ENCODE measurements around the gene PRELP.

The PRELP gene

DNA sequence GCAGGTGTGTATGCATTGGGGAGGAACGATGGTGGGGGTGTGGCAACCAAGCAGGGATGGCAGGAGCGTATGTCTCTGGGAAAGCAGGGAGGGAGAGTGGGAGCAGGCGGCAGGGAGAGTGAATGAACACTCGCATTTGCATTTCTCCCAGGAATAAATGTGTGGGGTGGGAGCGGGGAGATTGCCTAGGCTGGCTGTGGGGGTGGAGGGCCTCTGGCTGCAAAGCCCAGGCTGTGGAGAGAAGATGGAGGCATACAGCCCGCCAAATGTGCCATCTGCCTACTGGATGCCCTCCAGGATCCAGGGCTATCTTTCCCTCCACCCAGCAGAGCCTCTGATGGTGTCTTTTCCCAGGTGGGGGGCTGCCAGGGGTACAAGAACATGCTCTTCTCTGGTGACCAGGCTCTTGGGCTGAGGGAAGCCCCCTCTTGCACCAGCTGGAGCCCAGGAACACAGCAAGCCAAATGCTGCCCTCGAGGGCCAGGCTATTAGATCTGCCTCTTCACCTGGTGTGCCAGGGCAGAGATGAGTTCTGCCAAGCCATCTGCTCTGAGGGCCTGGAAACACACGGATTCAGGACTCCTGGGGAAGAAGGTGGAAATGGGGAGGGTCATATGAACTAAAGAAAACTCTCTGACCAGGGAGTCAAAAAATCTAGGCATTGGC, 16.6 kb downstream of the PRELP start:
- DNase-seq (ENCODE audit: low read depth), result no peak
- H3K4me3 ChIP-seq (ENCODE audit: low read depth, low read length), result no peak overlapping the region
- TF ChIP-seq, protein P1, sequence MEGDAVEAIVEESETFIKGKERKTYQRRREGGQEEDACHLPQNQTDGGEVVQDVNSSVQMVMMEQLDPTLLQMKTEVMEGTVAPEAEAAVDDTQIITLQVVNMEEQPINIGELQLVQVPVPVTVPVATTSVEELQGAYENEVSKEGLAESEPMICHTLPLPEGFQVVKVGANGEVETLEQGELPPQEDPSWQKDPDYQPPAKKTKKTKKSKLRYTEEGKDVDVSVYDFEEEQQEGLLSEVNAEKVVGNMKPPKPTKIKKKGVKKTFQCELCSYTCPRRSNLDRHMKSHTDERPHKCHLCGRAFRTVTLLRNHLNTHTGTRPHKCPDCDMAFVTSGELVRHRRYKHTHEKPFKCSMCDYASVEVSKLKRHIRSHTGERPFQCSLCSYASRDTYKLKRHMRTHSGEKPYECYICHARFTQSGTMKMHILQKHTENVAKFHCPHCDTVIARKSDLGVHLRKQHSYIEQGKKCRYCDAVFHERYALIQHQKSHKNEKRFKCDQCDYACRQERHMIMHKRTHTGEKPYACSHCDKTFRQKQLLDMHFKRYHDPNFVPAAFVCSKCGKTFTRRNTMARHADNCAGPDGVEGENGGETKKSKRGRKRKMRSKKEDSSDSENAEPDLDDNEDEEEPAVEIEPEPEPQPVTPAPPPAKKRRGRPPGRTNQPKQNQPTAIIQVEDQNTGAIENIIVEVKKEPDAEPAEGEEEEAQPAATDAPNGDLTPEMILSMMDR (IDR thresholded peaks at IDR 0.05; ENCODE audit: low read depth, low read length), result no peak
- TF ChIP-seq, protein P2, sequence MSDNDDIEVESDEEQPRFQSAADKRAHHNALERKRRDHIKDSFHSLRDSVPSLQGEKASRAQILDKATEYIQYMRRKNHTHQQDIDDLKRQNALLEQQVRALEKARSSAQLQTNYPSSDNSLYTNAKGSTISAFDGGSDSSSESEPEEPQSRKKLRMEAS (IDR thresholded peaks at IDR 0.05; ENCODE audit: low read depth, low read length), result no peak
- TF ChIP-seq MYC (IDR thresholded peaks at IDR 0.05; ENCODE audit: low read depth, low read length), result no peak
- no peak for TF ChIP-seq POLR2A (IDR thresholded peaks at IDR 0.05; ENCODE audit: extremely low read depth, insufficient read length)

DNA sequence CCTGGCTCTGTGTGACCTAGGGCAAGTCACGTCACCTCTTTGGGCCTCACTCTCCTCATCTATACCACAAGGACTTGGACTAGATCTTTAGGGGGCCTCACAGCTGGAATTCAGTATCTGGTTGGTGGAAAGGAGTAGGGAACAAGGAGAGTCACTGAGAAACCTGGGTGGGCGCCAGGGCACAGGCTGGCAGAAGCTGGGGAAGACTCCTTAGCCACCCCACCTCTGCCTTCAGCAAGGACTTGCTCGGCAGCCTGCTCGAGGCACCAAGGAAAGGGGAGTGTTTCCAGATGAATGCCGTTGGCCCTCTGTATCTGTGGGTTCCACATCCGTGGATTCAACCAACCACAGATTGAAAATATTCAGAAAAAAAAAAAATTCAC, 17.1 kb downstream of the PRELP start:
- DNase-seq (ENCODE audit: low read depth), result no peak
- TF ChIP-seq POLR2A (IDR thresholded peaks at IDR 0.05; ENCODE audit: extremely low read depth, insufficient read length), result no peak
- TF ChIP-seq MYC (IDR thresholded peaks at IDR 0.05; ENCODE audit: low read depth, low read length), result no peak
- TF ChIP-seq, protein P2 (IDR thresholded peaks at IDR 0.05; ENCODE audit: low read depth, low read length), result no peak
- TF ChIP-seq, protein P1 (IDR thresholded peaks at IDR 0.05; ENCODE audit: low read depth, low read length), result no peak

DNA sequence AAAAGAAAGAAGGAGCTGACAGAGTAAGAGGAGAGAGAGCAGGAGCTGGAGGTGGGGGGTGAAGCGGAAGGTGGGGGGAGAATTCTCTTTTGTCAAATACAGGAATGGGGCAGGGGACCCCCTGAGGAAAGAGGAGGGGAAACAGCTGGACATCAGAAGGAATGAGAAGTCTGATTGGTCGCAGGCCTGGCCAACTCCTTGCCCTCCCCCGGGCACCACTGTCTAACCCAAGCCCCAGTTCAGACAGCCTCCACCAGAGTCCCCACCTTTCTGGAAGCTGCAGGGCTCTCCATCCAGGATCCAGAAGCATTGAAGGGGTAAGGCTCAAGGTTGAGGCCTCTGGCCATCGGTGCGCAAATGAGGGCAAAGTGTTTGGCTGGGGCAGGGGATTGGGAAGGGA, 18.3 kb downstream of the PRELP start, which contains the start of gene OPTC:
OPTC (plus strand) TSS at position 253 of the 400 bp plus-strand sequence. CDS start 1,853 bp downstream, outside the sequence.
- no peak for DNase-seq (ENCODE audit: low read depth)
- no peak within 1 kb of the TSS for H3K4me3 ChIP-seq (ENCODE audit: low read depth, low read length)
- no peak for TF ChIP-seq MYC (IDR thresholded peaks at IDR 0.05; ENCODE audit: low read depth, low read length)

More for the DNA sequence above, 17.1 kb downstream of the PRELP start:
- no peak overlapping the region for H3K4me3 ChIP-seq (ENCODE audit: low read depth, low read length)

DNA sequence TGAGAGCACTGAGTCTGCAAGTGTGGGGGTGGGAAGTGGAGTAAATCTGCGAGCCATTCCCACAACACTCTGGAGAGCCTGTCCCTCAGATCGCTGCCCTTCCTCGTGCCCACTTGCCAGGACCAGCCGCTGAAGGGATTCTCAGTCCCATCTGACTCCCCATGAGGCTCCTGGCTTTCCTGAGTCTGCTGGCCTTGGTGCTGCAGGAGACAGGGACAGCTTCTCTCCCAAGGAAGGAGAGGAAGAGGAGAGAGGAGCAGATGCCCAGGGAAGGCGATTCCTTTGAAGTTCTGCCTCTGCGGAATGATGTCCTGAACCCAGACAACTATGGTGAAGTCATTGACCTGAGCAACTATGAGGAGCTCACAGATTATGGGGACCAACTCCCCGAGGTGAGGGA, 20.2 kb downstream of the PRELP start:
- no peak overlapping the region for H3K4me3 ChIP-seq (ENCODE audit: low read depth, low read length)
- no peak for DNase-seq (ENCODE audit: low read depth)
- TF ChIP-seq, protein P2 (IDR thresholded peaks at IDR 0.05; ENCODE audit: low read depth, low read length), result no peak
- no peak for TF ChIP-seq MYC (IDR thresholded peaks at IDR 0.05; ENCODE audit: low read depth, low read length)

DNA sequence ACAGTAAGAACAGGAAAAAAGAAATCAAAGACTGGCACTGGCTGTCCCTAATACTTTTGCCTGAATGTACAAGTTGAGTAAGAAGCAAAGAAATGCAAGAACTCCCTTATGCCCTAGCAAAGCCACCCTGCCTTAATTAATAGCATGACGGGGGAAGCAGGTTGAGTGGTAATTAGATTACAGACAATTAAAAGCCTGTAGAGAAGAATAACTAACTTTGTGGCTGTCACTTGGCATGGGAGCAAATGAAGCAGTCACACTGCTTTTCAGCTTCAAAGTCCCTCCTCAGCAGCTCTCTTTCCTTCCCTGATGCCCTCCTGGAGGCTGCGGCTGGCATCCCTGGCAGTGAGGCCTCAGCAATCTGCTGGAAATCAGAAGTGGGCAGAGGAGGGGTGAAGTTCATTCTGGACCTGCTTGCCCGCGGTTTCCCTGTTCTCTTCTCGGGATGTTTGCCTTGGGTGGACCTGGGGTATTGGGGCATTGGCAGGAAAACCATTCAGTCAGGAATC, 21.7 kb downstream of the PRELP start:
- no peak overlapping the region for H3K4me3 ChIP-seq (ENCODE audit: low read depth, low read length)
- DNase-seq (ENCODE audit: low read depth), result no peak
- TF ChIP-seq MYC (IDR thresholded peaks at IDR 0.05; ENCODE audit: low read depth, low read length) (no peak), POLR2A (IDR thresholded peaks at IDR 0.05; ENCODE audit: extremely low read depth, insufficient read length) (no peak)
- TF ChIP-seq, protein P1 (IDR thresholded peaks at IDR 0.05; ENCODE audit: low read depth, low read length), result no peak
- TF ChIP-seq, protein P2 (IDR thresholded peaks at IDR 0.05; ENCODE audit: low read depth, low read length), result no peak

DNA sequence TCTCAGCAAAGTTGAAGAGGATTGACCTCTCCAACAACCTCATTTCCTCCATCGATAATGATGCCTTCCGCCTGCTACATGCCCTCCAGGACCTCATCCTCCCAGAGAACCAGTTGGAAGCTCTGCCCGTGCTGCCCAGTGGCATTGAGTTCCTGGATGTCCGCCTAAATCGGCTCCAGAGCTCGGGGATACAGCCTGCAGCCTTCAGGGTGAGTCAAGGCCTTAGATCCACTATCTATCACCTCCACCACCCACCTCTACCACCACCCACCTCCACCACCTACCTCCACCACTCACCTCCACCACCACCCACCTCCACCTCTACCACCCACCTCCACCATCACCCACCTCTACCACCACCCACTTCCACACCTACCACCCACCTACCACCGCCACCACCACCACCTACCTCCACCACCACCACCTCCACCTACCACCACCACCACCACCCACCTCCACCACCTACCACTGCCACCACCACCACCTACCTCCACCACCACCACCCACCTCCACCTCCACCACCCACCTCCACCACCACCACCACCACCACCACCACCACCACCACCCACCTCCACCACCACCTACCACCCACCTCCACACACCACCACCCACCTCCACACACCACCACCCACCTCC, 24.2 kb downstream of the PRELP start:
- TF ChIP-seq, protein P2 (IDR thresholded peaks at IDR 0.05; ENCODE audit: low read depth, low read length), result no peak
- TF ChIP-seq MYC (IDR thresholded peaks at IDR 0.05; ENCODE audit: low read depth, low read length) (no peak), POLR2A (IDR thresholded peaks at IDR 0.05; ENCODE audit: extremely low read depth, insufficient read length) (no peak)
- no peak overlapping the region for H3K4me3 ChIP-seq (ENCODE audit: low read depth, low read length)
- DNase-seq (ENCODE audit: low read depth), result no peak

DNA sequence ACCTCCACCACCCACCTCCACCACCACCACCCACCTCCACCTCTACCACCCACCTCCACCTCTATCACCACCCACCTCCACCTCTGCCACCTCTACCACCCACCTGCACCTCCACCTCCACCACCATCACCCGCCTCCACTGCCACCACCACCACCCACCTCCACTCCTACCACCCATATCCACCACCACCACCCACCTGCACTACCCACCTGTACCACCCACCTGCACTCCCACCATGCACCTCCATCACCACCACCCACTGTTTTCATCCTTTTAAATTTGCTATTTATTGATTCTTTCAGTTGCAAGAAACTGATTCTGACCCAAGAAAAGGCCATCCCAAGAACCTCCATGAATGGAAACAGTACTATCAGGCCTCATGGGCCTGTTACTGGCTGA, 24.7 kb downstream of the PRELP start:
- H3K4me3 ChIP-seq (ENCODE audit: low read depth, low read length), result no peak overlapping the region
- TF ChIP-seq MYC (IDR thresholded peaks at IDR 0.05; ENCODE audit: low read depth, low read length) (no peak), POLR2A (IDR thresholded peaks at IDR 0.05; ENCODE audit: extremely low read depth, insufficient read length) (no peak)
- TF ChIP-seq, protein P2 (IDR thresholded peaks at IDR 0.05; ENCODE audit: low read depth, low read length), result no peak
- TF ChIP-seq, protein P1 (IDR thresholded peaks at IDR 0.05; ENCODE audit: low read depth, low read length), result no peak
- DNase-seq (ENCODE audit: low read depth), result no peak

All from NB4 (cell line).